Epithelial cell of esophagus (primary cell): ENCODE measurements around the gene CRYGB.

ENCODE experiments used
- DNase-seq: peaks from one replicate; pipeline ENCODE4 v3.0.0; 2010; ENCODE audit warnings: low read depth
- H3K4me3 ChIP-seq: 2 replicates; pipeline ENCODE4 v1.5.1; 2011; ENCODE audit warnings: mild to moderate bottlenecking, low read length, control low read depth
- TF ChIP-seq, protein P1 (sequence below): IDR thresholded peaks from 2 replicates; pipeline ENCODE4 v1.5.1; 2011; ENCODE audit warnings: low read depth, mild to moderate bottlenecking, low read length, control low read depth, inconsistent platforms; ENCODE audit not compliant: insufficient read depth; ENCODE audit errors: missing control alignments

CRYGB gene

DNA sequence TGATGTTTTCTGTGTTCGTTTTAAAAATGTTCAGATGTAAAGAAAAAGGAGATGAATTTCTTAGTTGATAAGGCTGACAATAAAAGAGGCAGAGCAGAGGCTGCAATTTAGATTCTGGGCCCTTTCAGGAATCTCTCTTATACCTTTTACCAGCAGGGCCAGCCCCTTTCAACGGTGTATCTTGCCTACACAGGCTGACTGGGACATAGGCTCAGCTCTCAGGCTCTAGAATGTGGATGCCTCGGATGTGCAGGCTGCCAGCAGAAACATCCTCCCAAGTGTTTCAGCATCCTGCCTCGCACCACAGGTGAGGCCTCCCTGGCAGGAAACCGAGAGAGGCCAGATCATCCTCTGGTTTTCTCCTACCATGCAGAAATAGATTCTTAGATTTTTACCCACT, 40.5 kb upstream of the CRYGB start:
- H3K4me3 ChIP-seq = no peak overlapping the region
- no peak for DNase-seq
- TF ChIP-seq, protein P1, sequence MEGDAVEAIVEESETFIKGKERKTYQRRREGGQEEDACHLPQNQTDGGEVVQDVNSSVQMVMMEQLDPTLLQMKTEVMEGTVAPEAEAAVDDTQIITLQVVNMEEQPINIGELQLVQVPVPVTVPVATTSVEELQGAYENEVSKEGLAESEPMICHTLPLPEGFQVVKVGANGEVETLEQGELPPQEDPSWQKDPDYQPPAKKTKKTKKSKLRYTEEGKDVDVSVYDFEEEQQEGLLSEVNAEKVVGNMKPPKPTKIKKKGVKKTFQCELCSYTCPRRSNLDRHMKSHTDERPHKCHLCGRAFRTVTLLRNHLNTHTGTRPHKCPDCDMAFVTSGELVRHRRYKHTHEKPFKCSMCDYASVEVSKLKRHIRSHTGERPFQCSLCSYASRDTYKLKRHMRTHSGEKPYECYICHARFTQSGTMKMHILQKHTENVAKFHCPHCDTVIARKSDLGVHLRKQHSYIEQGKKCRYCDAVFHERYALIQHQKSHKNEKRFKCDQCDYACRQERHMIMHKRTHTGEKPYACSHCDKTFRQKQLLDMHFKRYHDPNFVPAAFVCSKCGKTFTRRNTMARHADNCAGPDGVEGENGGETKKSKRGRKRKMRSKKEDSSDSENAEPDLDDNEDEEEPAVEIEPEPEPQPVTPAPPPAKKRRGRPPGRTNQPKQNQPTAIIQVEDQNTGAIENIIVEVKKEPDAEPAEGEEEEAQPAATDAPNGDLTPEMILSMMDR = no peak

DNA sequence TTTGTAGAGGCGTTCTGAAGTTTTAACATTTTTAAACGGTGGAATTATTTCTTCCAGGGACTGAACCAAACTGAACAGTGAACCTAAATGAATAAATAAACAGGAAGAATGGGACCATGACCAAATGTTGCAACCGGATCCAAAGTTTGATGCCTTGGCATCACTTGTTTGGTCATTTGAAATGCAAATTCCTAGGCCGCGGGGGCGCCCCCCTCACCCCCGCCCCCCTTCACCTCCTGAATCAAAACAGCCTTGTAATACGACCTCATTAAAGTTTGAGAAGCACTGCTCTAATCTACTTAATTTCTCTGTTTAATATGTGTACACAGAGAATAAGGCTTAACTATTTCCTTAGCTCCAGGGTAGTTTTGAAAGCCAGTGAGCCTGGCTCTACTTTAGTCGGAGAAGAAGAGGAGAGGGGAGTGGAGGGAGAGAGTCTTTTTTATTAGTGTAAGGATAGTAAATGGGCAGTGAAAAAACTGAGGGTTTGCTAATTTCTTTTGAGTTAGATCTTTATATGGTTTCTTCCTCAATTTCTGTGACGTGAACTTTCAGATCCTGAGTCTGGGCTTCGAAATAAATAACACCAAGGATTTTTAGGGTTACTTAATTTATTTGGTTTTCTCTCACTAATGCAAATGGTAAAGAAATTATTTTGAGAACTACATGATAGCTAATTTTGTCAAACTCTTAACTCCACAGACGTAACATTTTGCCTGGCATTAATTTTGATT, 38.2 kb upstream of the CRYGB start:
- H3K4me3 ChIP-seq = no peak overlapping the region
- no peak for DNase-seq
- TF ChIP-seq, protein P1 = no peak

DNA sequence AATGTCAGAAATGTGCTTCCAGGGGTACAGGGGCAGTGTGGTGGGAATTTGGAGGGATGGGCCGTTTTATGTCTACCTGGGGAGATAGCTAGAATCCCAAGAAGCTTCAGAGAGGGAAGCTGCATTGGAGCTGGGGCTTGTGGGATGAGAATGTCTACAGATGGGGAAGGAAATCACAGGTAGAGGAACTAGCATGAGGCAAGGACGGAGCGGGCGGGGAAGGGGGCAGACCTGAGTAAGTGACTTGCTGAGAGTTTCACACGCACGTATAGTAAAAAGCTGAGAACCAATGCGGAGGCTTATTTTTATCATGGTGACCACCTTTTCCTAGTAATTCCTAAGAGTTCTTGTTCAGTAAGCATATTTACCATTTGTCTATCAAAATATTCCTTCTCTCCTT, 37.6 kb upstream of the CRYGB start:
- TF ChIP-seq, protein P1 = no peak
- no peak overlapping the region for H3K4me3 ChIP-seq
- DNase-seq = no peak

DNA sequence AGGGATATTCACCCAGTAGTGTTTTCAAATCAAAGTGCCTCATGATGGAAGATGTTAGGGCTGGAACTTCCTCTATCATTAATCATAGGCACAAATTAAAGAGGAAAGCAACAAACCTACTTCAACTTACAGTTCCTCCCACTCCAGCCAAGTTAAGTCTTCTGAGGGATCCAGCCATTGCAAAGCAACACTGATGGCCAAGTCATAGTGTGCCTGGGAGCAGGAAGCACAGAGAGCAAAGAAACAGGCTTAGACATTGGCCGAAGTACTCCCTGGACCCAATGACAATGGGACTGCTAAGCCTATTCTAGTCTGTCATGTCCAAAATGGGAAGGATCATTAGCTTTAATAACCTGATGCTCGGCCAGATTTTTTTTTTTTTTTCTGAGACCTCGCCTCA, 36.9 kb upstream of the CRYGB start:
- TF ChIP-seq, protein P1 = no peak
- no peak for DNase-seq
- H3K4me3 ChIP-seq = no peak overlapping the region

DNA sequence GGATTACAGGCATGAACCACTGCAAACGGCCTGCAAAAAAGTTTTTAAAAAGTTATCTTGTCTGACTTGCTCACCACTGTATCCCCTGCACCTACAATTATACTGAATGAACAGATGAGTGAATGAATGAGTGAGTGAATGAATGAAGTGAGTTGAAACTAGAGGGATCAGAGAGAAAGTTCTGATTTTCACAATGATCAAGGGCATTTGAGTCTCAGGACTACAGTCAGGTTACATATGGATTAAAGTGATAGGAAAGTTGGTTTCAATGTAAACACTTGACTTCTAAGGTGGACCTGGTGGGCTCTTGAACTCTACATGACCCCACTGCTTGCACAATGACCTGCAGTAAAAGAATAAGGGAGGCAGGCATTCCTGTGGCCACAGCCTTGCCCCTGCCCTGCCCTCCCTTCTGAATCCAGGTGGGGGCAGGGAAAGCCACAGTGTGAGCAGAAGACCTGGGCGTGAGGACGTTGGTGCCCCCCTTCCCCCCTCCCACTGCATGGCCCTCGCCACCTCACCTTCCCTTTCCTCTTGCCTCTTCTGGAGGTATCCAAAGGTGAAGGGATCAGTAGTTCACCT, 33.2 kb upstream of the CRYGB start:
- no peak overlapping the region for H3K4me3 ChIP-seq
- DNase-seq = no peak
- TF ChIP-seq, protein P1 = no peak

DNA sequence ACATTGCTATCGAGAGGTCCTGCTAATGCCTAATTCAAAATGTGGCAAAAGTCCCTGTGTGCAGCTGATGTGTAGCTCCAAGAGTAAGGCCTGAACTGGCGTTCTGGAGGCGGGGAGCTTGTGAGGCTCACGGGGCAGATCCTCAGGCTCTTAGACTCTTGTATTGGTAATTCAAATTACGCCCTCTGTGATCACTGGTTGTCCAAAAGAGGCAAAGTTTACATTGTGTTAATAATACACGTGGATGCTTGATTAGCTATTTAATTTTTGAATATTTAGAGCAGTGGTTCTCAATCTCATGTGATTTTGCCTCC, 29.8 kb upstream of the CRYGB start:
- TF ChIP-seq, protein P1 = no peak
- no peak for DNase-seq

More for the DNA sequence above, 29.8 kb upstream of the CRYGB start:
- no peak overlapping the region for H3K4me3 ChIP-seq
